ENCODE data around the gene LCN2.

GRCh38 chr9:128124451-128124850 is 24.8 kb upstream of the LCN2 start:
- TF ChIP-seq CTCF (IDR thresholded peaks at IDR 0.05) (no peak), EP300 (IDR thresholded peaks at IDR 0.05) (no peak), POLR2A (IDR thresholded peaks at IDR 0.05) (no peak), POLR2AphosphoS5 (IDR thresholded peaks at IDR 0.05) (no peak)
